Endothelial cell of umbilical vein (primary cell): ENCODE measurements around the gene CD2BP2. TPM values are rescaled to one million over a fixed set of nuclear protein-coding genes. Genes with fewer than 3 reads are reported as not detected.

Experiments used
- BruUV-seq: library from RNA; stranded (reverse); fragments of 400-500 nt; replicated peaks from 2 replicates; lab custom pipeline; 2021; lab: Mats Ljungman, UMichigan
- CTCF ChIA-PET: fragments of 300-600, 350-600 bp; sonication (Branson Sonifier 250); formaldehyde crosslinking; loops from one replicate; lab custom pipeline; 2021; ENCODE audit warnings: antibody characterized with exemption, inconsistent platforms; lab: Charles Lee
- POLR2A ChIA-PET: fragments of 300-600, 350-600 bp; sonication (Branson Sonifier 250); formaldehyde crosslinking; loops from one replicate; lab custom pipeline; 2021; ENCODE audit warnings: antibody characterized with exemption, inconsistent platforms; lab: Charles Lee
- DNase-seq: peaks from one replicate; pipeline ENCODE4 v3.0.0-alpha.2; 2011; ENCODE audit warnings: low read depth, low spot score
- FAIRE-seq: peaks from 2 replicates; lab custom pipeline; 2011; peaks lifted over from hg19 to GRCh38; lab: Jason Lieb, UNC
- H2AFZ ChIP-seq: 2 replicates; pipeline ENCODE4 v1.6.0; 2012; ENCODE audit warnings: low read depth, low read length, control low read depth, inconsistent platforms
- H3K27ac ChIP-seq: 2 replicates; pipeline ENCODE4 v1.5.1; 2011; ENCODE audit warnings: low read depth, mild to moderate bottlenecking, control low read depth, low read length, moderate library complexity; ENCODE audit not compliant: insufficient read depth
- H3K27me3 ChIP-seq, 2 experiments: 2 replicates each; pipeline versions ENCODE4 v1.6.0 to v1.6.1; 2011; ENCODE audit warnings: low read length in 2 of 2, mixed read lengths in 1 of 2; ENCODE audit not compliant: control insufficient read depth in 2 of 2, insufficient read depth in 2 of 2
- H3K36me3 ChIP-seq, 2 experiments: 2 replicates in 1 of 2; 3 replicates in 1 of 2; pipeline ENCODE4 v1.5.1; 2011; ENCODE audit warnings: low read length in 2 of 2, mild to moderate bottlenecking in 1 of 2, moderate library complexity in 1 of 2; ENCODE audit not compliant: control insufficient read depth in 2 of 2, insufficient read depth in 2 of 2; ENCODE audit errors: extremely low read depth in 1 of 2
- H3K4me1 ChIP-seq: 3 replicates; pipeline ENCODE4 v1.5.1; 2011; ENCODE audit warnings: mild to moderate bottlenecking, low read length; ENCODE audit not compliant: control insufficient read depth, insufficient read depth; ENCODE audit errors: extremely low read depth
- H3K4me2 ChIP-seq: 2 replicates; pipeline ENCODE4 v1.6.1; 2011; ENCODE audit warnings: low read length, control low read depth, mixed read lengths; ENCODE audit not compliant: insufficient read depth
- H3K4me3 ChIP-seq, 3 experiments: fragments of 200-600 bp in 1 of 3; sonication (generic), shearing (Covaris generic) in 1 of 3; replicated peaks in 1 of 3; 2 replicates each; pipeline ENCODE4 v1.5.1; 2011 to 2016; ENCODE audit warnings: control low read depth in 3 of 3, low read length in 3 of 3, mild to moderate bottlenecking in 2 of 3, inconsistent platforms in 1 of 3, low read depth in 1 of 3, moderate library complexity in 1 of 3; ENCODE audit not compliant: insufficient read depth in 1 of 3
- H3K79me2 ChIP-seq: 2 replicates; pipeline ENCODE4 v1.6.0; 2012; ENCODE audit warnings: low read length, inconsistent platforms; ENCODE audit not compliant: control insufficient read depth, insufficient read depth
- H3K9ac ChIP-seq: replicated peaks from 2 replicates; pipeline ENCODE3; 2011; ENCODE audit warnings: low read length, control low read depth; ENCODE audit not compliant: insufficient read depth; ENCODE audit errors: extremely low read depth
- H3K9me1 ChIP-seq: replicated peaks from 3 replicates; pipeline ENCODE4 v1.6.0; 2011; ENCODE audit warnings: mild to moderate bottlenecking, low read length; ENCODE audit not compliant: control insufficient read depth, insufficient read depth; ENCODE audit errors: extremely low read depth
- H3K9me3 ChIP-seq: replicated peaks from 2 replicates; pipeline ENCODE4 v1.5.1; 2012; ENCODE audit warnings: low read length, inconsistent platforms; ENCODE audit not compliant: control insufficient read depth, insufficient read depth
- H4K20me1 ChIP-seq: replicated peaks from 2 replicates; pipeline ENCODE3; 2011; ENCODE audit warnings: mild to moderate bottlenecking, low read length; ENCODE audit not compliant: control insufficient read depth, insufficient read depth; ENCODE audit errors: extremely low read depth
- EZH2 ChIP-seq: IDR thresholded peaks from 2 replicates; pipeline ENCODE4 v1.6.1; 2012; ENCODE audit warnings: borderline replicate concordance, low read depth, mild to moderate bottlenecking, moderate library complexity, low read length, inconsistent platforms; ENCODE audit not compliant: severe bottlenecking
- FOS ChIP-seq: IDR thresholded peaks from 2 replicates; pipeline ENCODE4 v1.6.1; 2011; ENCODE audit warnings: mild to moderate bottlenecking, low read length, moderate library complexity, borderline replicate concordance; ENCODE audit not compliant: insufficient read depth
- GATA2 ChIP-seq: IDR thresholded peaks from 2 replicates; pipeline ENCODE4 v1.7.0; 2011; ENCODE audit warnings: low read depth, mild to moderate bottlenecking, moderate library complexity, mixed read lengths, low read length; ENCODE audit not compliant: insufficient read length, insufficient read depth
- JUN ChIP-seq: IDR thresholded peaks from 2 replicates; pipeline ENCODE4 v1.6.1; 2011; ENCODE audit warnings: borderline replicate concordance, low read depth; ENCODE audit not compliant: insufficient read length, insufficient read depth
- MYC ChIP-seq: IDR thresholded peaks from one replicate; pipeline ENCODE4 v1.6.1; 2011; ENCODE audit warnings: mild to moderate bottlenecking, low read depth, low read length
- POLR2A ChIP-seq: IDR thresholded peaks from 2 replicates; pipeline ENCODE4 v1.6.1; 2012; ENCODE audit warnings: low read depth, mild to moderate bottlenecking, control low read depth, low read length
- POLR2AphosphoS5 ChIP-seq: IDR thresholded peaks from 2 replicates; pipeline ENCODE4 v1.6.1; 2012; ENCODE audit warnings: low read depth, mild to moderate bottlenecking, control low read depth, low read length, moderate library complexity; ENCODE audit not compliant: insufficient read depth
- dilution Hi-C: fragments of 300-500 bp; cut with MboI; formaldehyde crosslinking; loops from one replicate; pipeline ENCODE4 v1.15.0; 2019; ENCODE audit warnings: low sequenced_read_pairs; ENCODE audit not compliant: extremely low pct_ligation_motif_present
- intact Hi-C: fragments of 100-400 bp; cut with micrococcal nuclease; formaldehyde crosslinking; loops from one replicate; pipeline ENCODE4 v1.10.0; 2022
- polyA plus RNA-seq, 4 experiments: library from polyadenylated mRNA; depleted of rRNA in 3 of 4; stranded (reverse) in 3 of 4; unstranded in 1 of 4; fragments of >200 nt; gene quantifications; 2 replicates each; pipeline versions ENCODE4 v1.2.1 to v1.2.3, GENCODE V29; 2011 to 2012; ENCODE audit warnings: missing spikeins in 1 of 4
- total RNA-seq: library from RNA; stranded (reverse); gene quantifications from 2 replicates; pipeline ENCODE4 v1.2.3, GENCODE V29; 2021
- TF ChIP-seq, protein P1 (sequence below): IDR thresholded peaks from 2 replicates; pipeline ENCODE4 v1.6.1; 2011; ENCODE audit not compliant: insufficient read depth, insufficient read length
- TF ChIP-seq, protein P2 (sequence below), 2 donors: IDR thresholded peaks; 1 replicate in 1 of 2; 2 replicates in 1 of 2; pipeline ENCODE4 v1.5.1; 2011; ENCODE audit warnings: low read length in 2 of 2, mild to moderate bottlenecking in 2 of 2, moderate library complexity in 2 of 2, control low read depth in 1 of 2, inconsistent platforms in 1 of 2, low read depth in 1 of 2; ENCODE audit not compliant: insufficient read depth in 1 of 2; ENCODE audit errors: extremely low read depth in 1 of 2

Gene CD2BP2
- total and polyA plus RNA-seq, 2 donors (not counting 3 experiments of a cell fraction or from before 2014, with no cell fraction given): 47.2 to 75.7 TPM

DNA sequence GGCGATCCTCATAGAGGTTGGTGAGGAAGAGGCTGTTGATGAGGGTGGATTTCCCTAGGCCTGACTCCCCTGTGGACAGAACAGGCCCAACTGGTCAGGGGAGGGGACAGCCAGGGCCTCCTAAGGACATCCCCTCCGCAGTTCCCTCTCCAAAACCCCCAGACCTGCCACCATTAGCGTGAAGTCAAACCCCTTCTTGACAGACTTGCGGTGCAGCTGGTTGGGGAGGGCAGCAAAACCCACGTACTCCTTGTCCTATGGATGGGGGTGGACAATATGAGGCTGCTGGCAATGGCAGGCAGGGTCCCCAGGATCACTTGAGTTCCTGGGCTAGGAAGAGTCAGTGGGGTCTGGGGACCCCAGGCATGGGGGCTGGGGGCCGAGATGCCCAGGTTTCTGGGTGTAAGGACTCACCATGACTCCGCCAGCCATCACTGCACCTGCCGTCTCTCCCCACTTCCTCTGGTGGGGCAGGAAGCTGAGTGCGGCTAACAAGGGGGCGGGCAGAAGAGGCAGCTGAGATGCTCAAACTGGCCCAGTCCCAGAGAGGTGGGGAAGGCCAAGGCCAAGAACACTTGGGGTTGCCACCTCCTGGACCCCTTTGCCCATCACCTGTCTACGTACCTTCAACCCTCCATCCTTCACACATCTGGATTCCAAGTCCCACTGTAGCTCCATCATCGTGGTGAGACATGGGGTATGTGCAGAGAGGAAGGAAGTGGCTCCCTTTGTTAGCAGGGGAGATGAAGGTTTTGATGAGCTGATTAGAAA lies 27.2 kb upstream of the CD2BP2 start, which contains the start of gene SEPTIN1:
SEPTIN1 (minus strand) TSS at position 451 of the 771 bp plus-strand sequence; CDS start at position 432, 19 bp downstream.
- dilution Hi-C loops (no loop called here), intact Hi-C loops (no loop called here)
- Histone ChIP-seq H3K79me2 (no peaks in the 10 kb centered on the region), H3K9me3 (no peaks in the 10 kb centered on the region), H3K9me1 (no peaks in the 10 kb centered on the region), H3K9ac (no peak within 1 kb of the TSS), H3K4me3 (no peak within 1 kb of the TSS), H3K27ac (no peak within 1 kb of the TSS), H3K4me1 (peaks cover 9% of the 10 kb centered on the region), H3K4me2 (no peak within 1 kb of the TSS), H4K20me1 (no peaks in the 10 kb centered on the region), H3K27me3 (no peaks in the 10 kb centered on the region), H2AFZ (no peak within 1 kb of the TSS), H3K36me3 (no peaks in the 10 kb centered on the region)
- CTCF ChIA-PET: interaction anchor here (1.2 to 1.6 kb wide), 2 partner anchors 12 kb away, joined by 3 to 6 read pairs; partner anchors contain the start of gene ZNF48
- no peak for TF ChIP-seq JUN
- no peak for TF ChIP-seq FOS
- TF ChIP-seq, protein P1, sequence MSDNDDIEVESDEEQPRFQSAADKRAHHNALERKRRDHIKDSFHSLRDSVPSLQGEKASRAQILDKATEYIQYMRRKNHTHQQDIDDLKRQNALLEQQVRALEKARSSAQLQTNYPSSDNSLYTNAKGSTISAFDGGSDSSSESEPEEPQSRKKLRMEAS: no peak
- TF ChIP-seq POLR2AphosphoS5: no peak
- TF ChIP-seq MYC: no peak
- TF ChIP-seq, protein P2, sequence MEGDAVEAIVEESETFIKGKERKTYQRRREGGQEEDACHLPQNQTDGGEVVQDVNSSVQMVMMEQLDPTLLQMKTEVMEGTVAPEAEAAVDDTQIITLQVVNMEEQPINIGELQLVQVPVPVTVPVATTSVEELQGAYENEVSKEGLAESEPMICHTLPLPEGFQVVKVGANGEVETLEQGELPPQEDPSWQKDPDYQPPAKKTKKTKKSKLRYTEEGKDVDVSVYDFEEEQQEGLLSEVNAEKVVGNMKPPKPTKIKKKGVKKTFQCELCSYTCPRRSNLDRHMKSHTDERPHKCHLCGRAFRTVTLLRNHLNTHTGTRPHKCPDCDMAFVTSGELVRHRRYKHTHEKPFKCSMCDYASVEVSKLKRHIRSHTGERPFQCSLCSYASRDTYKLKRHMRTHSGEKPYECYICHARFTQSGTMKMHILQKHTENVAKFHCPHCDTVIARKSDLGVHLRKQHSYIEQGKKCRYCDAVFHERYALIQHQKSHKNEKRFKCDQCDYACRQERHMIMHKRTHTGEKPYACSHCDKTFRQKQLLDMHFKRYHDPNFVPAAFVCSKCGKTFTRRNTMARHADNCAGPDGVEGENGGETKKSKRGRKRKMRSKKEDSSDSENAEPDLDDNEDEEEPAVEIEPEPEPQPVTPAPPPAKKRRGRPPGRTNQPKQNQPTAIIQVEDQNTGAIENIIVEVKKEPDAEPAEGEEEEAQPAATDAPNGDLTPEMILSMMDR (IDR thresholded peaks at IDR 0.05; ENCODE audit: extremely low read depth in 1 of 2, insufficient read depth in 1 of 2, low read depth in 1 of 2, low read length in 2 of 2): no peak
- TF ChIP-seq GATA2: no peak
- no peak for TF ChIP-seq POLR2A
- TF ChIP-seq EZH2: no peak
- BruUV-seq: no TSS peak
- FAIRE-seq (no peak), DNase-seq (no peak)
- POLR2A ChIA-PET: no interaction called here
